SK-N-MC (cell line): ENCODE measurements around the gene MPHOSPH6.

Source experiments
- EZH2 ChIP-seq: fragments of 200-600 bp; sonication (generic); IDR thresholded peaks from one replicate; pipeline ENCODE4 v1.6.1; 2017; ENCODE audit warnings: antibody characterized with exemption
- FOXP2 ChIP-seq: optimal IDR thresholded peaks from 2 replicates; pipeline ENCODE3; 2011; ENCODE audit warnings: mild to moderate bottlenecking, moderate library complexity; ENCODE audit not compliant: insufficient read depth; ENCODE audit errors: extremely low read length, control extremely low read depth
- POLR2AphosphoS5 ChIP-seq: IDR thresholded peaks from 2 replicates; pipeline ENCODE4 v1.6.1; 2012; ENCODE audit warnings: mild to moderate bottlenecking, low read depth, low read length, borderline replicate concordance

- TF ChIP-seq POLR2AphosphoS5 (no peak), FOXP2 (no peak), EZH2 (no peak)
Observed at GRCh38 chr16:82201926-82202325, 31.9 kb upstream of the MPHOSPH6 start.
